HTERT RPE-1 (cell line): ENCODE results near the gene RIC3.

Experiments used
- in situ Hi-C: fragments of 300-500 bp; cut with MboI; formaldehyde crosslinking; loops from 4 replicates; pipeline ENCODE4 v1.14.3; 2020; ENCODE audit warnings: low sequenced_read_pairs

Gene RIC3

GRCh38 chr11:8069771-8070170, 99.1 kb downstream of the RIC3 start:
- in situ Hi-C loops: no loop called here

- in situ Hi-C loops: no loop called here
Observed at GRCh38 chr11:8068605-8069221, 100.1 kb downstream of the RIC3 start.

- in situ Hi-C loops: no loop called here
Observed at GRCh38 chr11:8067929-8068575, 100.8 kb downstream of the RIC3 start.

- in situ Hi-C loops: no loop called here
Observed at GRCh38 chr11:8067567-8067928, 101.3 kb downstream of the RIC3 start.

GRCh38 chr11:8066911-8067455, 101.8 kb downstream of the RIC3 start:
- in situ Hi-C loops: no loop called here

GRCh38 chr11:8066036-8066910, 102.6 kb downstream of the RIC3 start:
- in situ Hi-C loops: no loop called here

GRCh38 chr11:8065031-8065430, 103.8 kb downstream of the RIC3 start:
- in situ Hi-C loops: no loop called here

GRCh38 chr11:8063324-8063723, 105.5 kb downstream of the RIC3 start:
- in situ Hi-C loops: no loop called here

- in situ Hi-C loops: no loop called here
Observed at GRCh38 chr11:8062781-8063257, 106.0 kb downstream of the RIC3 start.

GRCh38 chr11:8061555-8062428, 107.0 kb downstream of the RIC3 start:
- in situ Hi-C loops: no loop called here

- in situ Hi-C loops: no loop called here
Observed at GRCh38 chr11:8060801-8061554, 107.8 kb downstream of the RIC3 start.

GRCh38 chr11:8060146-8060719, 108.6 kb downstream of the RIC3 start:
- in situ Hi-C loops: no loop called here

- in situ Hi-C loops: no loop called here
Observed at GRCh38 chr11:8059571-8060011, 109.2 kb downstream of the RIC3 start.

GRCh38 chr11:8059030-8059429, 109.8 kb downstream of the RIC3 start:
- in situ Hi-C loops: no loop called here

GRCh38 chr11:8058216-8058615, 110.6 kb downstream of the RIC3 start:
- in situ Hi-C loops: no loop called here

- in situ Hi-C loops: no loop called here
Observed at GRCh38 chr11:8056810-8057463, 111.9 kb downstream of the RIC3 start.
